Gastrocnemius medialis (tissue), 4 donors: ENCODE results near the gene SEMA5B.

ENCODE experiments used
- POLR2A ChIP-seq, 2 donors: fragments of 450-650 bp; IDR thresholded peaks; one replicate each; pipeline ENCODE4 v1.6.1; 2017; ENCODE audit warnings: antibody characterized with exemption in 2 of 2, mild to moderate bottlenecking in 2 of 2, moderate library complexity in 2 of 2
- TF ChIP-seq, protein P1 (sequence below), 5 experiments: fragments of 450-650 bp in 3 of 5; fragments of 200-600 bp in 2 of 5; sonication (generic) in 2 of 5; IDR thresholded peaks in 4 of 5; conservative IDR thresholded peaks in 1 of 5; 1 replicate in 4 of 5; 2 replicates in 1 of 5; pipeline ENCODE4 v1.5.1; 2016 to 2019; ENCODE audit warnings: antibody characterized with exemption in 5 of 5, mild to moderate bottlenecking in 3 of 5, moderate library complexity in 3 of 5

DNA sequence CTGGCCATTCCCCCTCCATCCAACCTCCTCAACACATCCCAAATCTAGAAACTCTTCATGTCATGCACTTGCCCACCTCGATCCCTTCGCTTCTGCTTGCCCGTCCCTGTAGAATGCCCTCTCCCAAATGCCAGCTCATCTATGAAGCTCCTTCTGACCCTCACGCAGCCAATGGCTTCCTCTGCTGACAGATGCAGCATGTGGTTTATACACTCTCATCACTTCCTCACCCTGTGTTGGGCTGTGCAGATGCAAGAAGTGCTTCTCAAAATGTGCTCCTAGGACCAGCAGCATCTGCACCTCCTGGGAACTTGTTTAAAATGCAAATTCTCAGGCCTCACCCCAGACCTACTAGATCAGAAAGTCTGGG is 51.7 kb downstream of the SEMA5B start:
- TF ChIP-seq POLR2A (IDR thresholded peaks at IDR 0.05): no peak
- TF ChIP-seq, protein P1, sequence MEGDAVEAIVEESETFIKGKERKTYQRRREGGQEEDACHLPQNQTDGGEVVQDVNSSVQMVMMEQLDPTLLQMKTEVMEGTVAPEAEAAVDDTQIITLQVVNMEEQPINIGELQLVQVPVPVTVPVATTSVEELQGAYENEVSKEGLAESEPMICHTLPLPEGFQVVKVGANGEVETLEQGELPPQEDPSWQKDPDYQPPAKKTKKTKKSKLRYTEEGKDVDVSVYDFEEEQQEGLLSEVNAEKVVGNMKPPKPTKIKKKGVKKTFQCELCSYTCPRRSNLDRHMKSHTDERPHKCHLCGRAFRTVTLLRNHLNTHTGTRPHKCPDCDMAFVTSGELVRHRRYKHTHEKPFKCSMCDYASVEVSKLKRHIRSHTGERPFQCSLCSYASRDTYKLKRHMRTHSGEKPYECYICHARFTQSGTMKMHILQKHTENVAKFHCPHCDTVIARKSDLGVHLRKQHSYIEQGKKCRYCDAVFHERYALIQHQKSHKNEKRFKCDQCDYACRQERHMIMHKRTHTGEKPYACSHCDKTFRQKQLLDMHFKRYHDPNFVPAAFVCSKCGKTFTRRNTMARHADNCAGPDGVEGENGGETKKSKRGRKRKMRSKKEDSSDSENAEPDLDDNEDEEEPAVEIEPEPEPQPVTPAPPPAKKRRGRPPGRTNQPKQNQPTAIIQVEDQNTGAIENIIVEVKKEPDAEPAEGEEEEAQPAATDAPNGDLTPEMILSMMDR (IDR thresholded peaks at IDR 0.05 in 4 of 5, conservative IDR thresholded peaks at IDR 0.05 in 1 of 5): no peak
